Fibroblast of gingiva (primary cell): ENCODE data around the gene PIK3CD.
"Not testable (repeated sequence)": the region's sequence is repeated elsewhere in the genome, so short reads cannot be mapped to it uniquely, and the experiment has no call there.

ENCODE experiments used
- DNase-seq: peaks from one replicate; pipeline ENCODE4 v3.0.0-alpha.2; 2011; ENCODE audit warnings: low read depth

PIK3CD gene

DNA sequence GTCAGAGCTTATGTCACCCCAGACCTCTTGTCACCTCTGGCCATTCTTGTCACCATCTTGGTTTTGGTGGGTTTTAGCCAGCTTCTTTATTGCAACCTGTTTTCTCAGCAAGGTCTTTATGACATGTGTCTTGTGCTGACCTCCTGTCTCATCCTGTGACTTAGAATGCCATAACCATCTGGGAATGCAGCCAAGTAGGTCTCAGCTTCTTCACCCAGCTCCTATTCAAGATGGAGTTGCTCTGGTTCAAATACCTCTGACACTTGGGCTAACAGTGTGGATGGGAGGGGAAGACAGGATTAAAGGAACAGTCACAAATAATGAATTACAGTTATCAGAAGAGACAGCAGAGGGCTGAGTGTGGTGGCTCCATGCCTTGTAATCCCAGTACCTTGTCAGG, 30.5 kb upstream of the PIK3CD start:
- DNase-seq, result no peak

GRCh38 chr1:9624081-9624480, 27.4 kb upstream of the PIK3CD start:
- DNase-seq, result no peak

DNA sequence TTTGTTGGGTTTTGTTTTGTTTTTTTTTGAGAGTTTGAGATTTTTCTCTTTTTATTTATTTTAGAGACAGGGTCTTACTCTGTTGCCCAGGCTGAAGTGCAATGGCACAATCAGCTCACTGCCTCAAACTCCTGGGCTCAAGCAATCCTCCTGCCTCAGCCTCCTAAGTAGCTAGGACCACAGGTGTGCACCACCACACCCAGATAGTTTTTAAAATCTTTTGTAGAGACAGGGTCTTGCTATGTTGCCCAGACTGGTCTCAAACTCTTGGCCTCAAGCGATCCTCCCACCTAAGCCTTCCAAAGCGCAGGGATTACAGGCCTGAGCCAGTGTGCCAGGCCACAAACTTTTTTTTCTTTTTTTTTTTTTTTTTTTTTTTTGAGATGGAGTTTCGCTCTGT, 26.5 kb upstream of the PIK3CD start:
- not testable (repeated sequence) for DNase-seq

- no peak for DNase-seq
Observed at GRCh38 chr1:9626201-9626608, 25.3 kb upstream of the PIK3CD start.

DNA sequence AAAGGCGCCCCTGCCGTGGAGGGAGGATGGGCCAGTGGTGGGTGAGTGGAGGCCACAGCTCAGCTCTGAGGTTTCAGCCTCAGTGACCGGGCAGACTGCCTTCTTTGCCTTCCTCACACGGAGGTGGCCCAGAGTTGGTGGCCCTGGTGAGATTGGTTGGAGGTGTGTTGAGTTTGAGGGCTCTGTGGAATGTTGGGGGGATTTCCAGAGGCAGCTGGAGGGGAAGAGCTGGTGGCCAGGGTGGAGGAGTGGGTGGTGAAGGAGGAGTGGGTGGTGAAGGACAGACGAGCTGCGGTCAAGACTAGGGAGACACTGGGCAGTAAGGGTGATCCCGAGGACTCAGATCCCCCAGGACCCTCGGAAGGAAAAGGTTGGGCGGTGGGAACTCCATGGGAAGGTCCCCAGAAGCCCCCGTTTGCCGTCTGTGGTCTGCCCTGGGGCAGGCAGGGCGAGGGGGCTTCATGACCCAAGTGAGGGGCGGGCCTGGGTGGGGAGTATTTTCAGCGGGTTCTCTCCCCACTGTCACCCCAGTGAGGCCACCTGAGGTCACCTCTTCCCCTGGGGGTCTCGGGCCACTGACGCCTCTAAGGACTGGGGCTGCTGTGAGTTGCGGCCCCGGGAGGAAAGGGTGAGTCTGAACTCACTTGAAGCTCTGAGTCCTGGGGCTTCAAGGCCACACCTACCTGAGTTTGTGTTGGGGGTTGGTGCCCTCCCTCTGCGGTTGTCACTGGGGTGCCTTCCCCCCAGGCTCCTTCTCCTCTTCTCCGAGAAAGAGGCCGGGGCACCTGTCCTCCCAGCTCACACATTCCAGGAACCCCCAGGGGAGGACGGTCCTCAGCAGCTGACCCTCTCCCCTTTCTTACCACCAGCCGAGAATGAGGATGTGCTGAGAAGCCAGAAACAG, 22.7 kb upstream of the PIK3CD start:
- DNase-seq, result no peak

GRCh38 chr1:9629445-9630201, 21.9 kb upstream of the PIK3CD start:
- DNase-seq, result no peak

GRCh38 chr1:9630331-9631111, 21.0 kb upstream of the PIK3CD start:
- DNase-seq, result no peak

GRCh38 chr1:9631613-9632012, 19.9 kb upstream of the PIK3CD start:
- DNase-seq, result no peak

GRCh38 chr1:9633493-9633892, 18.0 kb upstream of the PIK3CD start:
- no peak for DNase-seq

- no peak for DNase-seq
Observed at GRCh38 chr1:9634582-9634981, 16.9 kb upstream of the PIK3CD start.

- DNase-seq, result no peak
Observed at GRCh38 chr1:9639227-9639626, 12.3 kb upstream of the PIK3CD start.

GRCh38 chr1:9643351-9644256, 7.9 kb upstream of the PIK3CD start:
- DNase-seq, result no peak

DNA sequence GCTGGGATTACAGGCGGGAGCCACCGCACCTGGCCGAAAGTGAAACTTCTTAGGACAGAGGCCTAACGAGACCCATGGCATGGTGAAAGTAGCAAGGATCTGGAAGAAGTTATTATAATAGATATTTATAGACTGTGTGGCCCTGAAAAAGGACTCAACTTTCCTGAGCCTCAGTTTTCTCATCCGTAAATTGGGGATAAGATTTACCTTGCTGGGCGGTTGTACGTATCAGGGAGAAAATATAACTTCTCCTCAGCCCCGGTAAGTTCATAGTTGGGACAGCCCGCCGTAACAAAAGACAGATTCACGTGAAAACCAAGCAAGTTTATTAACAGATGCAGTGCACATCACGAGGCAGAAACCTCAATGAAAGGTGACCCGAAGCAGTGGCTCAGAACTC, 5.5 kb upstream of the PIK3CD start:
- no peak for DNase-seq

DNA sequence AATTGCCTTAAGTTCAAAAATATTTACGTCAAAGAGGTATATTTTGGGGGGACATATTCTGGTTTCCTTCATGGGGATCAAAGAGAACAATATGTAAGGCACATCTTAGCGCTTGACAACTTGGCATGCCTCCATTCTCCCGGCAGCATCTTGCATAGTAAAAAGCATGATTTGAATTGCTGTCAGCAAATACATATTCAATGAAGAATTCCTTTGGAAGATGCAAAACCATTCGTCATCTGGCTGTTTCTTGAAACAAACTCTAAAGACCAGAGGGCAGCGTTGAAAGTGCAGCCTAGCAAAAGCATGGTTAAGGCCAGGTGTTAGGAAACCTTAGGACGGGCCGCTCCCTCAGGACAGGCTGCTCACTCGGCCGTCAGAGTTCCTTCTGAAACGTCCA, 3.4 kb upstream of the PIK3CD start:
- no peak for DNase-seq

DNA sequence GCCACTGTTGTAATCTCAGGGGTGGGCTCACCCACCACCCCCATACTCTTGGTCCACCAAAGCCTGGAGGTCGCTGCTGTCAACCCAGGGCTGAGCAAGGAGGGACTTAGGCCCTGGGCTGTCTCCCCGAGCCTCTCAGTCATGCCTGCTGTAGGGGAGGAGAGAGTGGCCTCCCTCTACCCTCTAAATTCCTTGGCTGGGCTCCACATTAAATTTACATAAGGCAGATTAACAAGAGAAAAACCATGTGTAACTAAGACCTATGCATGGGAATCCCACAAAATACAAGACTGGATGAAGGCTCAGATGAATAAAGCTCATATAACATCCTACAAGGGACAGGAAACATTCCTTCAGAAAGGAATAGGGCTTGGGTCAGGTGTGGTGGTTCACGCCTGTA, 1.8 kb upstream of the PIK3CD start:
- no peak for DNase-seq

DNA sequence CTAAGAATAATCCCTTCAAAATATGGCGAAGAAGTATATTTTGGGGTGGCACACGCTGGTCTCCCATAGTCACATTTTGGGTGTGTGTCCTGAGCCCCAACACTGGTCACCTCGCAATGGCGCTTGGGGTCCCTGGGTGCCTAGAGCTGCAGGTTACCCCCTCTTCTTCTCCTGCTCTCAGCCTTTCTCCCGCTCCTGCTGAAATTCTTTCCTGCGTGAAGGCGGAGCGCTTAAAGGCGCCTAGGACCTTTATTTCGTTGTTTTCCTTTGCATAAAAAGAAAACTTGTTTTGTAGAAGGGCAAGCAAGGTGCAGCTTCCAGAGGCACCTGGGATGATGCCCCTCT, 339 bp upstream of the PIK3CD start:
- DNase-seq, result no peak

- no peak for DNase-seq
Observed at GRCh38 chr1:9652379-9653209, 1.1 kb downstream of the PIK3CD start.

DNA sequence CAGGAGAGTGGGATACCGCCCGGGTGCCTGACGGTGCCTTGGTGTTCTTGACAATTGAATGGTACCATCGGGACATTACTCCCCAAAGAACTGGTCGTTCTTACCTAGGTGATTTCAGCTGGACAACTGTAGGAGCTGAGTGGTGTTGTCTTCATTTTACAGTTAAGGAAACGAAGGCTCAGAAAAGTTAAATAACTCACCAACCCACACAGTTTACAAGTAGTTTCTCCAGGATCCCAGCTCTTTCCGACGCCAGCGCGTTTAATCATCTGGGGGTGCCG, 1.6 kb downstream of the PIK3CD start:
- DNase-seq, result no peak

DNA sequence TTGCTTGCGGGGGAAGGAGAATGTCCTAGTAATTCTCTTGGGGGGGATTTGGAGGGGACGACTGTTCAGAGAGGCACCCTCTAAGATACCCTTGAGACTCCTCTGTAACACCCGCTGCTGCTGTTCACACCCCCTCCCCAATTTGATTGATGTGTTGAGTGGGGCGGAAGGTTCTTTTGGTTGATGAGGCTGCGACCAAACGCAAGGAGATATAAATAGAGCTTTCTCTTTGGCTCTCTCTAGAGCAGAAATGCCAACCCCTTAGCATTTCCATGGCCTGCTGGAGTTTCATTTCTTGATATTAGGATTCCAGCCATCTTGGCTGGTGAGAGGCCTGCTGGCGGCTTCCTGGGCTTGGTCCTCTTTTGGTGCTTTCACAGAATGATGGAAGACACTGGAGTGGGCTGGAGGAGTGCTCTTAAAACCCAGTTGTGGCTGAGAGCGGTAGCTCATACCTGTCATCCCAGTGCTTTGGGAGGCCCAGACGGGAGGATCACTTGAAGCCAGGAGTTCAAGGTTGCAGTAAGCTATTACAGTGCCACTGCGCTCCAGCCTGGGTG, 2.0 kb downstream of the PIK3CD start:
- DNase-seq, result no peak

- no peak for DNase-seq
Observed at GRCh38 chr1:9654051-9654833, 2.7 kb downstream of the PIK3CD start.
